ENCODE results near the gene CSTPP1.

- TF ChIP-seq POLR2A (IDR thresholded peaks at IDR 0.05; ENCODE audit: low read depth, low read length) (no peak), CTCF (IDR thresholded peaks at IDR 0.05; ENCODE audit: extremely low read depth in 1 of 2, insufficient read depth in 1 of 2, low read depth in 1 of 2, low read length in 2 of 2) (no peak), EZH2 (IDR thresholded peaks at IDR 0.05; ENCODE audit: borderline replicate concordance, low read depth, low read length, severe bottlenecking) (no peak), MYC (IDR thresholded peaks at IDR 0.05; ENCODE audit: low read depth, low read length) (no peak), POLR2AphosphoS5 (IDR thresholded peaks at IDR 0.05; ENCODE audit: insufficient read depth, low read depth, low read length) (no peak), MAX (IDR thresholded peaks at IDR 0.05; ENCODE audit: insufficient read depth, insufficient read length) (no peak), JUN (IDR thresholded peaks at IDR 0.05; ENCODE audit: borderline replicate concordance, insufficient read depth, insufficient read length, low read depth) (no peak), FOS (IDR thresholded peaks at IDR 0.05; ENCODE audit: borderline replicate concordance, insufficient read depth, low read length) (no peak)
Observed at GRCh38 chr11:47204637-47204989, 268.1 kb downstream of the CSTPP1 start.

All from endothelial cell of umbilical vein (primary cell).